HEK293 (cell line): ENCODE measurements around the gene BACH2.
A peak's percentile ranks its signal among the peaks of the same experiment; 100 is the strongest.

ENCODE experiments used
- CTCF ChIA-PET: fragments of 350-600 bp; formaldehyde crosslinking; extraction: SDS; loops from one replicate; lab custom pipeline; 2021; ENCODE audit warnings: antibody characterized with exemption; lab: Yijun Ruan, JAX
- POLR2A ChIA-PET: fragments of 300-600 bp; formaldehyde crosslinking; extraction: SDS; loops from one replicate; lab custom pipeline; 2020; ENCODE audit warnings: antibody characterized with exemption, inconsistent platforms; lab: Yijun Ruan, JAX
- H3K27ac ChIP-seq: fragments of 200-500 bp; sonication (Bioruptor generic); 2 replicates; pipeline ENCODE4 v1.5.1; 2014; ENCODE audit warnings: low read depth, low read length, control low read depth, inconsistent platforms; ENCODE audit errors: extremely low read depth
- H3K36me3 ChIP-seq, 2 experiments: fragments of 200-500 bp in 1 of 2; sonication (Bioruptor generic) in 1 of 2; 1 replicate in 1 of 2; 2 replicates in 1 of 2; pipeline ENCODE4 v1.5.1; 2014 to 2017; ENCODE audit warnings: inconsistent platforms in 2 of 2, low read length in 2 of 2; ENCODE audit not compliant: control insufficient read depth in 2 of 2, insufficient read depth in 1 of 2
- H3K4me1 ChIP-seq: fragments of 200-500 bp; sonication (Bioruptor generic); 2 replicates; pipeline ENCODE4 v1.5.1; 2014; ENCODE audit warnings: mild to moderate bottlenecking, low read length, inconsistent platforms; ENCODE audit not compliant: control insufficient read depth, insufficient read depth
- H3K4me3 ChIP-seq: 2 replicates; pipeline ENCODE4 v1.5.1; 2011; ENCODE audit warnings: low read depth, mild to moderate bottlenecking, control low read depth, low read length, moderate library complexity
- H3K9me3 ChIP-seq: fragments of 200-500 bp; sonication (Bioruptor generic); 2 replicates; pipeline ENCODE4 v1.5.1; 2014; ENCODE audit warnings: low read depth, low read length, inconsistent platforms; ENCODE audit not compliant: control insufficient read depth, insufficient read depth
- GFI1B ChIP-seq: fragments of 450-650 bp; formaldehyde crosslinking; IDR thresholded peaks from 2 replicates; pipeline ENCODE4 v1.5.1; 2016; ENCODE audit warnings: missing biosample characterization, missing genetic modification characterization
- KLF7 ChIP-seq: fragments of 450-650 bp; formaldehyde crosslinking; IDR thresholded peaks from 2 replicates; pipeline ENCODE4 v1.5.1; 2016; ENCODE audit warnings: missing biosample characterization, missing genetic modification characterization, borderline replicate concordance
- PRDM2 ChIP-seq: fragments of 450-650 bp; formaldehyde crosslinking; IDR thresholded peaks from 2 replicates; pipeline ENCODE4 v1.5.1; 2016; ENCODE audit warnings: missing biosample characterization, missing genetic modification characterization, borderline replicate concordance
- PRDM4 ChIP-seq: fragments of 450-650 bp; formaldehyde crosslinking; IDR thresholded peaks from 2 replicates; pipeline ENCODE4 v1.5.1; 2017; ENCODE audit warnings: missing biosample characterization, missing genetic modification characterization
- PRDM6 ChIP-seq: fragments of 450-650 bp; formaldehyde crosslinking; IDR thresholded peaks from 2 replicates; pipeline ENCODE4 v1.5.1; 2017; ENCODE audit warnings: missing biosample characterization, missing genetic modification characterization
- SCRT1 ChIP-seq: fragments of 450-650 bp; formaldehyde crosslinking; IDR thresholded peaks from 2 replicates; pipeline ENCODE4 v1.5.1; 2016; ENCODE audit warnings: missing biosample characterization, missing genetic modification characterization, borderline replicate concordance
- SETDB1 ChIP-seq: IDR thresholded peaks from one replicate; pipeline ENCODE4 v1.6.1; 2017; ENCODE audit warnings: mild to moderate bottlenecking, low read length, moderate library complexity, mixed read lengths; ENCODE audit not compliant: insufficient read length
- TRIM28 ChIP-seq: IDR thresholded peaks from 2 replicates; pipeline ENCODE4 v1.6.1; 2011; ENCODE audit warnings: low read length, control low read depth, borderline replicate concordance
- TSHZ1 ChIP-seq: fragments of 450-650 bp; formaldehyde crosslinking; IDR thresholded peaks from 2 replicates; pipeline ENCODE4 v1.5.1; 2016; ENCODE audit warnings: missing biosample characterization, missing genetic modification characterization, borderline replicate concordance
- ZNF133 ChIP-seq: fragments of 450-650 bp; formaldehyde crosslinking; IDR thresholded peaks from 2 replicates; pipeline ENCODE4 v1.5.1; 2016; ENCODE audit warnings: missing biosample characterization, missing genetic modification characterization
- ZNF157 ChIP-seq: fragments of 450-650 bp; formaldehyde crosslinking; IDR thresholded peaks from 2 replicates; pipeline ENCODE4 v1.5.1; 2016; ENCODE audit warnings: missing biosample characterization, missing genetic modification characterization
- ZNF214 ChIP-seq: fragments of 450-650 bp; formaldehyde crosslinking; IDR thresholded peaks from 2 replicates; pipeline ENCODE4 v1.5.1; 2017; ENCODE audit warnings: missing biosample characterization, mild to moderate bottlenecking, missing genetic modification characterization, borderline replicate concordance
- ZNF423 ChIP-seq: fragments of 450-650 bp; formaldehyde crosslinking; IDR thresholded peaks from 2 replicates; pipeline ENCODE4 v1.5.1; 2016; ENCODE audit warnings: missing biosample characterization, missing genetic modification characterization
- ZNF501 ChIP-seq: fragments of 450-650 bp; formaldehyde crosslinking; IDR thresholded peaks from 2 replicates; pipeline ENCODE4 v1.5.1; 2016; ENCODE audit warnings: missing biosample characterization, missing genetic modification characterization
- ZNF510 ChIP-seq: fragments of 450-650 bp; formaldehyde crosslinking; IDR thresholded peaks from 2 replicates; pipeline ENCODE4 v1.5.1; 2018; ENCODE audit warnings: mild to moderate bottlenecking, missing genetic modification characterization, missing biosample characterization; ENCODE audit not compliant: insufficient replicate concordance
- ZNF555 ChIP-seq: fragments of 450-650 bp; formaldehyde crosslinking; conservative IDR thresholded peaks from 2 replicates; pipeline ENCODE4 v1.5.1; 2017; ENCODE audit warnings: missing biosample characterization, mild to moderate bottlenecking, missing genetic modification characterization, inconsistent platforms
- ZNF585B ChIP-seq: fragments of 450-650 bp; formaldehyde crosslinking; IDR thresholded peaks from 2 replicates; pipeline ENCODE4 v1.5.1; 2016; ENCODE audit warnings: missing biosample characterization, missing genetic modification characterization
- ZNF610 ChIP-seq: fragments of 450-650 bp; formaldehyde crosslinking; IDR thresholded peaks from 2 replicates; pipeline ENCODE4 v1.5.1; 2016; ENCODE audit warnings: missing biosample characterization, missing genetic modification characterization, borderline replicate concordance
- ZNF621 ChIP-seq: fragments of 450-650 bp; formaldehyde crosslinking; IDR thresholded peaks from 2 replicates; pipeline ENCODE4 v1.5.1; 2017; ENCODE audit warnings: missing biosample characterization, missing genetic modification characterization
- ZNF626 ChIP-seq: fragments of 450-650 bp; sonication (Bioruptor Pico); formaldehyde crosslinking; IDR thresholded peaks from 2 replicates; pipeline ENCODE4 v1.5.1; 2018; ENCODE audit warnings: missing biosample characterization, missing genetic modification characterization, inconsistent platforms
- ZNF747 ChIP-seq: fragments of 450-650 bp; formaldehyde crosslinking; IDR thresholded peaks from 2 replicates; pipeline ENCODE4 v1.5.1; 2016; ENCODE audit warnings: missing biosample characterization, missing genetic modification characterization
- ZSCAN16 ChIP-seq: fragments of 450-650 bp; formaldehyde crosslinking; IDR thresholded peaks from 2 replicates; pipeline ENCODE4 v1.5.1; 2016; ENCODE audit warnings: missing biosample characterization, missing genetic modification characterization

Gene BACH2

GRCh38 chr6:90198758-90199425 is 97.8 kb downstream of the BACH2 start (continued):
- TF ChIP-seq TSHZ1 (tag by site-specific recombination) (no peak), ZNF585B (tag by site-specific recombination) (no peak), ZNF214 (tag by site-specific recombination) (no peak), ZNF621 (tag by site-specific recombination) (no peak), ZNF423 (tag by site-specific recombination) (no peak), KLF7 (tag by site-specific recombination) (no peak), ZSCAN16 (no peak), ZNF501 (tag by site-specific recombination) (no peak)

- Histone ChIP-seq H3K4me1 (peaks cover 12% of the 10 kb centered on the region), H3K9me3 (no peaks in the 10 kb centered on the region), H3K36me3 (peaks cover 0 to 16% of the 10 kb centered on the region in 2 experiments; a peak in 1 of 3 replicates), H3K4me3 (no peak overlapping the region), H3K27ac (no peak overlapping the region)
- CTCF ChIA-PET = no interaction called here
- POLR2A ChIA-PET = no interaction called here
- 0 out of 2 replicates have a peak, but pooled peaks have one; percentile 29 for TF ChIP-seq ZNF133
- no peak for TF ChIP-seq SCRT1 (tag by site-specific recombination)
- no peak for TF ChIP-seq PRDM4 (tag by site-specific recombination)
- TF ChIP-seq PRDM6 (tag by site-specific recombination) = no peak
- no peak for TF ChIP-seq ZNF423 (tag by site-specific recombination)
- TF ChIP-seq ZNF555 = no peak
- no peak for TF ChIP-seq PRDM2 (tag by site-specific recombination)
- no peak for TF ChIP-seq GFI1B (tag by site-specific recombination)
- no peak for TF ChIP-seq ZNF747
- TF ChIP-seq TRIM28 = peak; percentile 100; the same call in 1 of the 2 replicates
- TF ChIP-seq ZNF626 (tag by site-specific recombination) = peak; percentile 96; the same call in 1 of the 2 replicates
- TF ChIP-seq SETDB1 = peak; percentile 98
- TF ChIP-seq ZNF510 = no peak
- TF ChIP-seq ZNF157 (tag by site-specific recombination) = peak; percentile 51
- peak; percentile 85 for TF ChIP-seq ZNF610 (tag by site-specific recombination)
Measured at GRCh38 chr6:90197854-90198496, 98.7 kb downstream of the BACH2 start.
